ENCODE measurements around the gene FARP1. TPM values are rescaled to one million over a fixed set of nuclear protein-coding genes. Genes with fewer than 3 reads are reported as not detected.

Gene FARP1
- total and polyA plus RNA-seq, 2 of the 8 experiments (the other 6 are each of a cell fraction or from before 2014, with no cell fraction given) = 24.7 to 104 TPM

DNA sequence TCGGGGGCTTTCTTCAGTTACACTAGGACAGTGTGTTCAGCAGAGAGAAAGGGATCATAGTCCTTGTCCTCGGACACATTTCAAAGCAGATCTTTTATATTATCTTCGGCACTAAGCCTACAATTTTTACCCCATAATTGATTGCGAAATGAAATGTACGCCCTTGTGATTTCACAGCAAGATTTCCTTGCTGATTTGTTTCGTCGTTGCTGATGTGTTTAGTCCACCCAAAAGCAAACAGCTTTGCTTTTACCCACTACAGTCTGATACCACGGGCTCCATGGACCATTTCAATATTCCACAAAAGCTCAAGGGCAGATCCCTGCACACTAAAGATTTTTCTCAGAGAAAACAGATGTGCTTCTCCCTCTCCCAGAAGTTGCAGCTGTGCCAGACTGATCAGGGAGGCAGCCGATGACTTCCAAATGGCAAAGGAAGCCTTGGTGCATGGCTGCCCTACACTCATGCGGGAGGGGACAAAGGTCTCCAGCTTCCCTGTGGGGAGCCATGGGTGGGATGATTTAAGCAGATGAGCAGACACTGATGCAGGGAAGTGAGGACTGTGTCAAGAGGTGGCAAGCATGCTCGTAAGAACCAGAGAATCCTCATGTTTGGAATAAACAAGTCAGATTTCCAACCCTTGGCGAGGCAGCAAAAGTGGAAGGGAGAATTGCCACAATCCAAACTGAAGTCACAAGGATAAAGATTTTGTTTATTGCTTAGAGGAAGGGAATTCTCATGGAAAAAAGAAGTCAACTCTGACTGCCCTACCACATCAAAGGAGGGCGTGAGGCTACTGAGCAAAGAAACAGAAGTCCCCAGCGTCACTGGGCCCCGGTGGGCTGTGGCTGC, 353.0 kb downstream of the FARP1 start:
- H4K20me1 ChIP-seq (replicated peaks in 1 of 2; ENCODE audit: control insufficient read depth in 1 of 2, insufficient read depth in 2 of 2, low read length in 2 of 2) = peaks cover 6 to 20% of the 10 kb centered on the region in 2 experiments
- no peak overlapping the region for H2BK15ac ChIP-seq (ENCODE audit: low read length)
- no peak overlapping the region for H3K56ac ChIP-seq (replicated peaks; ENCODE audit: insufficient read length, low read depth, low read length)
- 82% methylated on average over 15 of the region's 15 CpGs; no CpG with 5 or more reads in 1 of the 2 experiments for WGBS, 2 experiments (ENCODE audit: extremely low coverage in 1 of 2, insufficient coverage in 1 of 2, insufficient read length in 1 of 2, insufficient replicate concordance in 2 of 2, low coverage in 1 of 2, low lambda C conversion rate in 2 of 2, missing lambda C conversion rate in 1 of 2)
- CTCF ChIA-PET (ENCODE audit: partially characterized antibody) = interaction anchor here (0.6 to 1.9 kb wide), 7 partner anchors 11 to 1102 kb away, joined by 3 to 12 read pairs (median 3); no protein-coding TSS in a partner anchor
- peaks cover 0 to 7% (median 2%) of the 10 kb centered on the region in 4 experiments; a peak in 1 of 8 replicates for H3K36me3 ChIP-seq (ENCODE audit: control insufficient read depth in 2 of 4, insufficient read depth in 4 of 4, low read length in 3 of 4)
- no peaks in the 10 kb centered on the region for H3K27me3 ChIP-seq (replicated peaks in 1 of 4; ENCODE audit: control insufficient read depth in 3 of 4, extremely low read depth in 1 of 4, insufficient read depth in 3 of 4, low read length in 3 of 4)
- DNase-seq (ENCODE audit: low read depth in 1 of 2, low spot score in 2 of 2) = no peak
- no peak overlapping the region for H4K5ac ChIP-seq (ENCODE audit: insufficient read length, low read depth, low read length)
- no peak overlapping the region for H3K27ac ChIP-seq (ENCODE audit: low read depth, low read length)
- no peak overlapping the region for H2BK12ac ChIP-seq (ENCODE audit: low read depth, low read length)
- no peak overlapping the region for H4K91ac ChIP-seq (replicated peaks; ENCODE audit: insufficient read length, low read length)
- no peak for FAIRE-seq
- H2AK5ac ChIP-seq (ENCODE audit: low read depth, low read length) = no peak overlapping the region
- H2AFZ ChIP-seq (ENCODE audit: low read length) = no peak overlapping the region
- no peak for TF ChIP-seq SP2 (IDR thresholded peaks at IDR 0.05; ENCODE audit: low read length)
- TF ChIP-seq HDAC6 (IDR thresholded peaks at IDR 0.05; ENCODE audit: low read depth, low read length) = no peak
- no peak for TF ChIP-seq KDM1A (IDR thresholded peaks at IDR 0.05; ENCODE audit: borderline replicate concordance, low read length)
- H3K79me1 ChIP-seq (ENCODE audit: low read depth, low read length) = peaks cover 28% of the 10 kb centered on the region
- H3K4me3 ChIP-seq (ENCODE audit: extremely low read depth in 1 of 4, insufficient read depth in 2 of 4, low read depth in 3 of 4, low read length in 4 of 4) = no peak overlapping the region
- no peaks in the 10 kb centered on the region for H3K23me2 ChIP-seq (ENCODE audit: low read depth, low read length)
- H3K4me1 ChIP-seq (replicated peaks in 1 of 4; ENCODE audit: control insufficient read depth in 3 of 4, insufficient read depth in 4 of 4, low read length in 3 of 4) = peaks cover 6 to 18% (median 12%) of the 10 kb centered on the region in 4 experiments
- H2BK120ac ChIP-seq (replicated peaks; ENCODE audit: low read depth, low read length) = no peak overlapping the region
- H3K79me2 ChIP-seq (ENCODE audit: control insufficient read depth in 1 of 2, insufficient read depth in 2 of 2, low read length in 2 of 2) = peaks cover 0 to 89% of the 10 kb centered on the region in 2 experiments; a peak in 3 of 4 replicates
- H4K8ac ChIP-seq (ENCODE audit: extremely low read depth, insufficient read depth, low read length) = no peak overlapping the region
- H2BK5ac ChIP-seq (ENCODE audit: low read depth, low read length) = no peak overlapping the region
- POLR2A ChIA-PET (ENCODE audit: partially characterized antibody) = interaction anchor here (1.4 kb wide), 1 partner anchor 11 kb away, joined by 4 read pairs; no protein-coding TSS in a partner anchor
- H3K9ac ChIP-seq (replicated peaks in 1 of 4; ENCODE audit: extremely low read depth in 1 of 4, low read depth in 3 of 4, low read length in 3 of 4) = no peak overlapping the region
- H3K9me3 ChIP-seq (ENCODE audit: insufficient read depth in 2 of 2, low read depth in 1 of 2, low read length in 1 of 2) = 0 out of 4 replicates have a peak, but pooled peaks cover 0 to 2% of the 10 kb centered on the region in 2 experiments
- no peak overlapping the region for H3K4ac ChIP-seq (replicated peaks; ENCODE audit: insufficient read length, low read depth, low read length)
- H3K14ac ChIP-seq (ENCODE audit: insufficient read length) = no peak overlapping the region
- H3K23ac ChIP-seq (ENCODE audit: insufficient read length) = no peak overlapping the region
- no peak overlapping the region for H3K18ac ChIP-seq (ENCODE audit: extremely low read depth, low read length)
- no peak overlapping the region for H2BK20ac ChIP-seq (ENCODE audit: low read length)
- no peak overlapping the region for H3K4me2 ChIP-seq (ENCODE audit: insufficient read depth in 1 of 2, low read depth in 2 of 2, low read length in 2 of 2)

Measured in H1 (cell line).